Measurements from ENCODE around the gene SAMD4A. TPM values are rescaled to one million over a fixed set of nuclear protein-coding genes. Genes with fewer than 3 reads are reported as not detected.

The SAMD4A gene
- total RNA-seq, 1 experiment from 2014 or later, result 9.6 TPM

GRCh38 chr14:54689928-54690327 lies 123.0 kb downstream of the SAMD4A start:
- H2BK120ac ChIP-seq (ENCODE audit: low read depth, low read length, poor library complexity, severe bottlenecking), result no peak overlapping the region
- no peak overlapping the region for H3K4me3 Mint-ChIP-seq
- no CpG with 5 or more reads among the region's 1 CpG for WGBS (ENCODE audit: extremely low coverage, insufficient read length, low lambda C conversion rate)
- H3K27ac ChIP-seq (ENCODE audit: insufficient read length, low read depth, low read length), result no peak overlapping the region
- no peak overlapping the region for H3K9ac ChIP-seq (ENCODE audit: extremely low read depth, insufficient read length, low read length)
- H3K27me3 Mint-ChIP-seq (ENCODE audit: low read depth), result no peaks in the 10 kb centered on the region
- H3K4me1 ChIP-seq (ENCODE audit: insufficient read depth, low read length), result peaks cover 7% of the 10 kb centered on the region; the same call in 1 of the 2 replicates
- peaks cover 19 to 24% of the 10 kb centered on the region in 2 experiments for H3K4me1 Mint-ChIP-seq
- H3K36me3 Mint-ChIP-seq (ENCODE audit: insufficient read depth in 1 of 3, low read depth in 3 of 3), result 0 out of 7 replicates have a peak, but pooled peaks cover 0 to 4% (median 0%) of the 10 kb centered on the region in 3 experiments
- no peak overlapping the region for H3K14ac ChIP-seq (ENCODE audit: insufficient read depth, low read length)
- TF ChIP-seq CTCF (conservative IDR thresholded peaks at IDR 0.05), result no peak
- H3K4me2 ChIP-seq (ENCODE audit: insufficient read depth, insufficient read length, low read length), result no peak overlapping the region
- H3K18ac ChIP-seq (ENCODE audit: insufficient read length, low read depth, low read length), result no peak overlapping the region
- no peaks in the 10 kb centered on the region; a peak in 1 of 5 replicates for H3K9me3 Mint-ChIP-seq
- no peak overlapping the region; a peak in 1 of 7 replicates for H3K27ac Mint-ChIP-seq
- H3K4ac ChIP-seq (ENCODE audit: low read depth, low read length), result no peak overlapping the region
- H3T11ph ChIP-seq (ENCODE audit: low read length), result no peak overlapping the region
- H3K79me2 ChIP-seq (ENCODE audit: insufficient read depth, low read length), result no peaks in the 10 kb centered on the region; the same call in 1 of the 2 replicates
- H3K56ac ChIP-seq (ENCODE audit: insufficient read length, low read depth, low read length), result no peak overlapping the region
- no peak overlapping the region for H4K91ac ChIP-seq (ENCODE audit: insufficient read length, low read depth, low read length)
- H3K9me3 ChIP-seq (ENCODE audit: control insufficient read depth, low read depth, low read length), result no peaks in the 10 kb centered on the region
- DNase-seq, result no peak
- H3K23me2 ChIP-seq (ENCODE audit: insufficient read length, low read depth, low read length, poor library complexity, severe bottlenecking), result no peaks in the 10 kb centered on the region
- no peak overlapping the region for H2AK5ac ChIP-seq (ENCODE audit: insufficient read length, low read length)
- H2AFZ ChIP-seq (ENCODE audit: low read length), result no peak overlapping the region
- no peak overlapping the region for H4K5ac ChIP-seq (ENCODE audit: insufficient read length, low read depth, low read length)
- H4K20me1 ChIP-seq (ENCODE audit: control insufficient read depth, insufficient read depth, insufficient read length), result peaks cover 3% of the 10 kb centered on the region
- H3K27me3 ChIP-seq (ENCODE audit: insufficient read depth, low read length), result no peaks in the 10 kb centered on the region
- no peak overlapping the region for H4K8ac ChIP-seq (replicated peaks; ENCODE audit: insufficient read length, low read depth, low read length)
- H2BK5ac ChIP-seq (ENCODE audit: insufficient read length, low read length), result no peak overlapping the region
- H2BK20ac ChIP-seq (ENCODE audit: low read depth, low read length, poor library complexity, severe bottlenecking), result no peak overlapping the region
- no peak overlapping the region for H2BK15ac ChIP-seq (ENCODE audit: low read depth, low read length)
- H3K79me1 ChIP-seq (ENCODE audit: insufficient read depth, low read depth, low read length, poor library complexity, severe bottlenecking), result no peaks in the 10 kb centered on the region
- no peak overlapping the region for H3K23ac ChIP-seq (ENCODE audit: insufficient read length, low read depth, low read length)
- H2BK12ac ChIP-seq (ENCODE audit: insufficient read length, low read depth, low read length), result no peak overlapping the region
